T-helper 1 cell (primary cell): Measurements from ENCODE around the gene DEPP1.

ENCODE experiments used
- DNase-seq, 5 donors: peaks; one replicate each; pipeline ENCODE4 v3.0.0-alpha.2; 2012 to 2020

DEPP1 gene

DNA sequence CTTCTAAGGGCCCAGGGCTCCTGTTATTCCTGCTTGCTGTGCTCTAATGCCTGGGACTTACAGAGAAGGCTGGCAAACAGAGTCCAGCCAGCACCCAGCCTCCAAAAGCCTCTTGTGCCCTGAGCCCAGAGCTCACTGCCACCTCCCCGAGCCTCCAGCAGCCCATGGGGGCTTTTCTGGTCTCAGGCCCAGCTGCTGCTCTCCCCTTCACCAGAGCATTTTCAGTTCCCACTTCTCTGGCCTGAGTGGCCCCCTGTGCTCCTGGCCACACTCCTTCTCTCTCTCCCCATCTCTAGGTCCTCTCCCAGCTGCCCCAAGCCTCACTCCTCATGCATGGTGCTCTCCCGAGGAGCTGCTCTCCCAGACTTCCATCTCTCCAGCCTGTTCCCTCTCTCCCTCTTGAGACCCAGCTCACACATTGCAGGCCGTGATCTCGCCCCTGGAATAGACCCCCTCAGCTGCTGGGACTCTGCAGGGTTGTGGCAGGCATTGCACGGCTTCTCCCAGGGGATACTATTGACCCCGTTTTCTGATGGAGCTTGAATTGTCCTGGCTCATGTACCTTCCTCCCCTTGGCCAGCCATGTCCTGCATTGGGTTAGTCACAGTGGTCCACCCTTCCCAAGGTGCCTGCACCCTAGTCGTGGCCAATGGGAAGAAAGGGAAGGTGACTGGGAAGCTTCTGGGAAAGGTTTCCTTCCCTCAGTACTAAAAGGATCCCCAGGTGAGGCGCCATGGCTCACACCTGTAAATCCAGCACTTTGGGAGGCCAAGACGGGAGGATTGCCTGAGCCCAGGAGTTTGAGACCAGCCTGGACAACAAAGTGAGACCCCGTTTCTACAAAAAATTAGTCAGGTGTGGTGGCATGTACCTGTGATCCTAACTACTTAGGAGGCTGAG, 28.0 kb downstream of the DEPP1 start:
- no peak for DNase-seq

GRCh38 chr10:44949915-44950314, 28.7 kb downstream of the DEPP1 start:
- no peak for DNase-seq

GRCh38 chr10:44949127-44949802, 29.3 kb downstream of the DEPP1 start:
- no peak for DNase-seq

GRCh38 chr10:44948642-44949041, 30.0 kb downstream of the DEPP1 start:
- no peak for DNase-seq

GRCh38 chr10:44947371-44948152, 31.0 kb downstream of the DEPP1 start:
- DNase-seq: no peak

- no peak for DNase-seq
Observed at GRCh38 chr10:44946205-44946604, 32.4 kb downstream of the DEPP1 start.

DNA sequence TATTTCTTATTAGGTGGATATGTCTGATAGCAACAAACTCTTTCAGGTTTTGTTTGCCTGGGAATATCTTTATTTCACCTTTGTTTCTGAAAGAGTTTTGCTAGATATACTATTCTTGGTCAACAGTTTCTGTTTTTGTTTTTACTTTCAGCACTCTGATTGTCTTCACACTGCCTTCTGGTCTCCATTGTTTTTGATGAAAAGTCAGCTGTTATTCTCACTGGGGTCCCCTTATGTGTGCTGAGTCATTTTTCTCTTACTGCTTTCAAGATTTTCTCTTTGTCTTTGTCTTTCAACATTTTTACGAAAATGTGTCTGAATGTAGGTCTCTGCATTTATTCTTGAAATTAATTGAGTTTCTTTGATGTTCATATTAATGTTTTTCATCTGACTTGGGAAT, 34.3 kb downstream of the DEPP1 start:
- DNase-seq: no peak

GRCh38 chr10:44939691-44940401, 38.8 kb downstream of the DEPP1 start:
- DNase-seq: no peak

- DNase-seq: no peak
Observed at GRCh38 chr10:44938956-44939355, 39.7 kb downstream of the DEPP1 start.

GRCh38 chr10:44937196-44938005, 41.2 kb downstream of the DEPP1 start:
- DNase-seq: no peak

DNA sequence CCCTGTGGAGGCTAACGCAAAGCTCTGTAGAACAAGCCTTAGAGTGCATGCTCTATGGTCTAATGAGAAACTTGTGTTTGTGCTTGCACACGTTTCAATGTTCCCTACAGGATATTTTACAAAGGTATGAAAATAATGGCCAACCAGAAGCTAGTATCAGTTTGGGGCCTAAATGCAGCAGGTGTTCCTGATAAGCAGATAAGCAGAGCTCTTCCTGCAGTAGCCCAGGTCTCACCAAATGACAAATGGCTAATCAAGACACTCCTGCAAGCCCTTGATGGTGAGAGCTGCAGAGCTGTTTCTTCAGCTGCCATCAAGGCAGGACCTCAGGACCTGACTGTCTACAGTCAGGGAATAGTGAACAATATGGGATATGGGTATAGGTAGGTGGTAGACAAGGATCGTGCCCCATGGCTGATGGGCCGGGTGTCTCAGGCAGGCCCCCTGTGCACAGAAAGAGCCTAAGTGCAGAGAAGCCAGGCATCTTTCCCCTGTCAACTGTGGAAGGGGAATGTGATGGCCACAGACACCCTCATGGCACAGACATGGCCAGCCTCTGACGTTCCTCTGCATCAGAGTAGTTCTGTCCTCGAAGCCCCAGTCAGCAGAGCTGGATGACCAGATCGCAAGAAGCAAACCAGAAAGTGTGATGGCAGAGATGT, 42.2 kb downstream of the DEPP1 start:
- DNase-seq: no peak

DNA sequence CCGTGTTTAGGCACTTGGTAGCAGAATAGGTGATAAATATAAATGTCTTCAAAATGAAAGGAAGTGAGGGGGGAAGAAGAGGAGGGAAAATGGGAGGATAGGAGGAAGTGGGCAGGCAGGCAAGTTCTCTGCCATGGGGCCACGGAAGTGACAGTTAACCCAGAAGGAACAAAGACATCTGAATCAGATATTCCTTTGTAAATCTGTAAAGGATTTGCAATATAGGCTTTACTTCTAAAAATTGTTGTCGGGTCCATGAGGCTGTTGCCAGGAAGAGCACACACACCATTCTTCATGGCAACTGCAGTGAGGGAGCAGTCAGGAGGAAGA, 42.7 kb downstream of the DEPP1 start:
- DNase-seq: no peak

DNA sequence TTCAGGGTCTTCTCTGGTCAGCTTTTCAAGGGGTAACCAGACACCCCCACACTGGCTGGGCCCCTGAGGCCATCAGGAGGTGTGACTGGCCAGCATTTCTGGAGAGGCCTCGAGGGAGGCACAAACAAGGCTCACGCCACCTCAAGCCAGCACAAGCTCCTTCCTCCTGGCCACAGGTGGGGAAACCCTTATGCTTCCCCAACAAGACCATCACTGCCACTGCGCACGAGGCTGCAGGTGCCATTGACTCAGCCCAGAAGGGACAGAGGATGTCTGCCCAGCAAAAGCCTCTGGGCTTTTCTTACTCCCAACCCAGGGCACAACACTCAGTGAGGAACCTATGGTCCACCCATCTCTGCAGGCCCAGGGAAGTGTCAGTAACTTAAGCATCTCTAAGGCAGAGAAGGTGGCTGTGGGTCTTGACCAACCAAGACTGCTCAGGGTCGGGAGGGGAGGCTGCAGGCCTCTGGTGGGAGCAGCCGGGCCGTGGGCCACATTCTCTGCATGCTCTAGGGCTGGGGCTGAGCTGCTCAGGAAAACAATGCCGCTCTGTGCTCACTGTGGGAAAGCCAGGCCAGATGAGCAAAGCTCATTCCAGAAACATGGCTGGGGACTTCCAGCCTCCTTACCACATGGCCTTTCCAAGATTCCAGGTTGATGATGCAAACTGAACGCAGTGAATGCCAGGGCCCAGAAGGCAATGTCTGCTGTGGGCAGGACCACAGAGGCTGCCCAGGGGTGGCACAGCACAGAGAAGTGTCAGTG, 43.2 kb downstream of the DEPP1 start:
- no peak for DNase-seq

GRCh38 chr10:44934416-44935200, 44.0 kb downstream of the DEPP1 start:
- DNase-seq: no peak

- DNase-seq: no peak
Observed at GRCh38 chr10:44933451-44934321, 44.9 kb downstream of the DEPP1 start.

DNA sequence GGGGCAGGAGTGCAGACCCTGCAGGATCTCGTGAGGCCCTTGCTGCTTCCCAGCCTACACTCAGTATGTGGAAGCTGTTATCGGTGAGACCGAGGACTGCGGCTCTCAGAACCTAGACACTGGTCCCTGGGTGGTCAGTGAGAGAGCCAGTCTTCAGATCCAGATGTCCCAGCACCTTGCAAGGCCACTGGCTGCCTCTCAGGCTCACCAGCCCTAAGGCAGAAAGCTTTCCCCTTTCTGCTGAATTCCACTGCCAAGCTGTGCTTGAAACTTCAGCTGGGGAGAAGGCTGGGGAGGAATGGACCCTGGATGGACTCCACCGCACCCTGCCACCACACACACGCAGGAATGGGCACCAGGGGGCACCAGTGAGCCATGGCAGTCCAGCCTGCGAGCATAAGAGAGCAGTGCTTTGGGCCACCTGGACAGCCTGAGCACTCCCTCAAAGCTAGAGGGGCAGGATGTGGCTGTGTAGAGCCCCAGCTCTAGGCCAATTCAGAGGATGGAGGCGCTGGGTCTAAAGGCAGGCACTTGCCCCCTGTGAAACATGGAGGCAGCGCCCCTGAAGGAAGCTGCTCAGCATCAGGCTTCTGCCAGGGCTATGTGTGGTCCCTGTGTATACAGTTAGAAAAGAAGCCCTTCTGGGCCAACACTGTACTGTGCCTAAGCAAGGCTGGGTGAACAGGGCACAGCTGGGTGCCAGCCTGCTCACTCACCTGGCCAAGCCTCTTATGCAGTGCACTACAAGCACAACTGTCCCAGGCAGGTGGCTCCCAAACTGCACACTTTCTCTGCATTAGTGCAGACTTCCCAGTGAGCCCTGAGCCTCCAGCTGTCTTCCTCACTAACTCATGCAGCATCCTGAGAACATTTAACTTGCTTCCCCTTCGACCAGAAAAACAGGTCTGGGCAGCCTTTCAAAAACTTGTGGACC, 45.8 kb downstream of the DEPP1 start:
- peak; percentile 56 to 76 (median 59) for DNase-seq
